Right atrium auricular region (tissue), 2 donors: ENCODE results near the gene ITPK1. TPM values are rescaled to one million over a fixed set of nuclear protein-coding genes. Genes with fewer than 3 reads are reported as not detected.

ENCODE experiments used
- DNase-seq: peaks from one replicate; pipeline ENCODE4 v3.0.0-alpha.2; 2019; ENCODE audit warnings: low spot score
- H3K27ac ChIP-seq, 2 donors: fragments of 200-600 bp; sonication (generic); 1 replicate in 1 of 2; 2 replicates in 1 of 2; pipeline ENCODE4 v1.5.1; 2016 to 2019
- H3K27me3 ChIP-seq, 2 donors: fragments of 200-600 bp; sonication (generic); one replicate each; pipeline versions ENCODE4 v1.5.1 to v1.6.0; 2017 to 2019
- H3K36me3 ChIP-seq: fragments of 200-600 bp; sonication (generic); one replicate; pipeline ENCODE4 v1.5.1; 2016
- H3K4me1 ChIP-seq, 2 donors: fragments of 200-600 bp; sonication (generic); one replicate each; pipeline versions ENCODE4 v1.5.1 to v1.6.0; 2017 to 2019
- H3K4me3 ChIP-seq, 2 donors: fragments of 200-600 bp; sonication (generic); 1 replicate in 1 of 2; 2 replicates in 1 of 2; pipeline ENCODE4 v1.5.1; 2017 to 2019; ENCODE audit warnings: mild to moderate bottlenecking in 1 of 2, moderate library complexity in 1 of 2
- H3K9me3 ChIP-seq, 2 donors: fragments of 200-600 bp; sonication (generic); one replicate each; pipeline ENCODE4 v1.5.1; 2019
- CTCF ChIP-seq, 2 donors: fragments of 200-600 bp; sonication (generic); IDR thresholded peaks; one replicate each; pipeline ENCODE4 v1.5.1; 2019; ENCODE audit warnings: antibody characterized with exemption in 2 of 2
- total RNA-seq, 2 donors: library from RNA; depleted of rRNA; stranded (reverse); fragments of >200 nt; gene quantifications; one replicate each; pipeline ENCODE4 v1.1.0, GENCODE V29; 2016

Gene ITPK1
- total RNA-seq, 2 donors from 2014 or later, result 58.3 to 76.0 TPM

GRCh38 chr14:92969430-92969829, 146.3 kb downstream of the ITPK1 start:
- Histone ChIP-seq H3K36me3 (no peaks in the 10 kb centered on the region), H3K27ac (peak overlapping the region; percentile 64 to 65), H3K9me3 (no peaks in the 10 kb centered on the region), H3K27me3 (no peaks in the 10 kb centered on the region), H3K4me1 (peaks cover 0 to 32% of the 10 kb centered on the region in 2 donors), H3K4me3 (no peak overlapping the region)
- DNase-seq, result no peak
- no peak for TF ChIP-seq CTCF (IDR thresholded peaks at IDR 0.05)

GRCh38 chr14:92968291-92969020, 147.3 kb downstream of the ITPK1 start:
- no peaks in the 10 kb centered on the region for H3K36me3 ChIP-seq
- H3K4me1 ChIP-seq, result peaks cover 0 to 32% of the 10 kb centered on the region in 2 donors
- H3K27ac ChIP-seq, result peak overlapping the region; percentile 64 to 65
- no peaks in the 10 kb centered on the region for H3K27me3 ChIP-seq
- no peak overlapping the region for H3K4me3 ChIP-seq
- no peak for TF ChIP-seq CTCF (IDR thresholded peaks at IDR 0.05)
- H3K9me3 ChIP-seq, result no peaks in the 10 kb centered on the region
- no peak for DNase-seq

DNA sequence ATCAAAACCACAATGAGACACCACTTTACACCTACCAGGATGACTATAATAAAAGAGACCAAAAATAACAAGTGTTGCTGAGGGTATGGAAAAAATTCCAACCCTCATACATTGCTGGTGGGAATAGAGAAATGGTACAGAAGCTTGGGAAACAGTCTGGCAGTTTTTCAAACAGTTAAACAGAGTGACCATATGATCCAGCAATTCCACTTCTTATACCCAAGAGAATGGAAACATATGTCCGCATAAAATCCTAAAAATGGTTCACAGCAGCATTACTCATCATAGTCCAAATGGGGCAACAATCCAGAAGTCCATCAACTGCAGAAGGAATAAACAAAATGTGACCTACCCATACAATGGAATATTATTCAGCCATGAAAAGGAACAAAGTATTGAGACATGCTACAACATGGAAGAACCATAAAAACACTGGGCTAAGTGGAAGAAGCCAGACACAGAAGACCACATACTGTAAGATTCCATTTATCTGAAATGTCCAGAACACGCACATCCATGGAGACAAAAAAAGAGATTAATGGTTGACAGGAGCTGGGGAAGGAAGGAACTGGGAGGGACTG, 148.3 kb downstream of the ITPK1 start:
- Histone ChIP-seq H3K27ac (no peak overlapping the region), H3K4me3 (no peak overlapping the region), H3K9me3 (no peaks in the 10 kb centered on the region), H3K4me1 (peaks cover 0 to 28% of the 10 kb centered on the region in 2 donors), H3K36me3 (no peaks in the 10 kb centered on the region), H3K27me3 (no peaks in the 10 kb centered on the region)
- TF ChIP-seq CTCF (IDR thresholded peaks at IDR 0.05), result no peak
- DNase-seq, result no peak

DNA sequence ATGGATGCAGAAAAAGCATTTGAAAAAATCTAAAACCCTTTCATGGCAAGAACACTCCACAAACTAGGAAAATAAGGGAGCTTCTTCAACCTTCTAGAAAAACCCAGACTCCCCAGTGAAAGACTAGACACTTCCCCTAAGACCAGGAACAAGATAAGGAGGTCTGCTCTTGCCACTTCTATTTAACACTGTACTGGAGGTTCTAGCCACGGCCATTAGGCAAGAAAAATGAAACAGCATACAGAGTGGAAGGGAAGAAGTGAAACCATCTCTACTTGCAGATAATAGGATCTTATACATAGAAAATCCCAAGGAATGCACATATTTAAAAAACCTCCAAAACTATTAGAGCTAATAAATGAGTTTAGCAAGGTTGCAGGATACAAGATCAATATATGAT, 150.4 kb downstream of the ITPK1 start:
- no peak overlapping the region for H3K4me3 ChIP-seq
- no peak for TF ChIP-seq CTCF (IDR thresholded peaks at IDR 0.05)
- H3K9me3 ChIP-seq, result no peaks in the 10 kb centered on the region
- no peaks in the 10 kb centered on the region for H3K27me3 ChIP-seq
- peak overlapping the region in 1 of 2 donors; percentile 83 for H3K27ac ChIP-seq
- H3K4me1 ChIP-seq, result peaks cover 0 to 25% of the 10 kb centered on the region in 2 donors
- no peak for DNase-seq
- peaks cover 11% of the 10 kb centered on the region for H3K36me3 ChIP-seq

- Histone ChIP-seq H3K4me3 (no peak overlapping the region), H3K4me1 (peaks cover 0 to 25% of the 10 kb centered on the region in 2 donors), H3K27ac (peak overlapping the region; percentile 71 to 83), H3K9me3 (no peaks in the 10 kb centered on the region), H3K27me3 (no peaks in the 10 kb centered on the region), H3K36me3 (peaks cover 11% of the 10 kb centered on the region)
- no peak for DNase-seq
- TF ChIP-seq CTCF (IDR thresholded peaks at IDR 0.05), result no peak
Measured at GRCh38 chr14:92964124-92965109, 151.3 kb downstream of the ITPK1 start.
